Measurements from ENCODE around the gene UBASH3B. TPM values are rescaled to one million over a fixed set of nuclear protein-coding genes. Genes with fewer than 3 reads are reported as not detected.

Gene UBASH3B
- total RNA-seq, 1 experiment from 2014 or later = 10.3 TPM

DNA sequence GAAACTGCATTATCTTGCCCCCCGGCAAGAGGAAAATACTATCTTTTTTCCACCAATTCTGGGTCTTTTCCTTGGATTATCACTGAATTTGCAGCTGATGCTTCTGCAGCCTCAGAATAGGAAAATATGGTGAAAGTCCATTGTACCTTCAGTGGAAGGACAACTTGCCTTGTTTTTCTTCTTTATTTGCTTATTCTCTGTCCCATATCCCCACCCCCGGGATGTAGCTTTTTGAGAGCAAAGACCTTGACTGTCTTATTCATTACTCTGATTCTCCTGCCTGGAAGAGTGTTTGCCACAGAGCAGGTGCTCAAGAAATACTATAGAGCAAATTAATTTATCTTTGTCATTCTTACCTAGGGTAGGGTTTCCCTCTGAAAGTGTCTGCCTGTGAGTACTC is 29.5 kb downstream of the UBASH3B start:
- no peak for TF ChIP-seq CTCF (IDR thresholded peaks at IDR 0.05; ENCODE audit: unreplicated experiment)
- Mint-ChIP-seq H3K27ac (ENCODE audit: low read depth, unreplicated experiment) (no peak overlapping the region), H3K4me3 (ENCODE audit: unreplicated experiment) (no peak overlapping the region), H3K9me3 (ENCODE audit: unreplicated experiment) (no peaks in the 10 kb centered on the region), H3K4me1 (ENCODE audit: insufficient read depth, unreplicated experiment) (peaks cover 10% of the 10 kb centered on the region), H3K27me3 (ENCODE audit: insufficient read depth, unreplicated experiment) (no peaks in the 10 kb centered on the region), H3K36me3 (ENCODE audit: insufficient read depth, unreplicated experiment) (no peaks in the 10 kb centered on the region)
- POLR2A ChIA-PET = no interaction called here
- intact Hi-C loops (cut with micrococcal nuclease) = no loop called here
- CTCF ChIA-PET = no interaction called here
- DNase-seq (ENCODE audit: unreplicated experiment) = no peak
- BruUV-seq (replicated peaks) = no TSS peak

DNA sequence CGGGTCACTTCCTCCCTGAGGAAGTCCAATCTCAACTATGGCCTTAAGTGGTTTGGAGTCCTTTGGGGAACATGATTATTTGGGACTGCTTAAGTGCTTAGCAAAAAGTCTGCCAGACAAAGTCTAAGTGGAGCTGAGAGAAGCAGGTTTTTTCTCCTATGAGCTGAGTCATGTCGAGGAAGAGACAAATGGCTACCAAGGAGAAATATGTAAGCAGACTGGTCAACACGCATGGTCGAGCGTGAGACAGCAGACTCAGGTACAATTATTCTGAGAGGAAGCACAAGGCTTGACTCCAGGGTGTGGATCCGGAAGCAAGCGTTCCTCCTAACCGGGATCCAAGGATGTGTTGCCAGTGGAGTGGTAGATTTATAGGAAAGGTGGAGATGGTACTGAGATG is 30.6 kb downstream of the UBASH3B start:
- DNase-seq (ENCODE audit: unreplicated experiment) = no peak
- H3K9me3 Mint-ChIP-seq (ENCODE audit: unreplicated experiment) = no peaks in the 10 kb centered on the region
- no TSS peak for BruUV-seq (replicated peaks)
- no peak overlapping the region for H3K4me3 Mint-ChIP-seq (ENCODE audit: unreplicated experiment)
- no peaks in the 10 kb centered on the region for H3K27me3 Mint-ChIP-seq (ENCODE audit: insufficient read depth, unreplicated experiment)
- ChIA-PET POLR2A (interaction anchor here (0.8 kb wide), 1 partner anchor 11 kb away, joined by 3 read pairs; no protein-coding TSS in a partner anchor), CTCF (interaction anchor here (0.6 kb wide), 2 partner anchors 8 to 167 kb away, joined by 4 read pairs; no protein-coding TSS in a partner anchor)
- H3K4me1 Mint-ChIP-seq (ENCODE audit: insufficient read depth, unreplicated experiment) = peaks cover 10% of the 10 kb centered on the region
- no peaks in the 10 kb centered on the region for H3K36me3 Mint-ChIP-seq (ENCODE audit: insufficient read depth, unreplicated experiment)
- no peak for TF ChIP-seq CTCF (IDR thresholded peaks at IDR 0.05; ENCODE audit: unreplicated experiment)
- intact Hi-C loops (cut with micrococcal nuclease) = no loop called here
- no peak overlapping the region for H3K27ac Mint-ChIP-seq (ENCODE audit: low read depth, unreplicated experiment)

DNA sequence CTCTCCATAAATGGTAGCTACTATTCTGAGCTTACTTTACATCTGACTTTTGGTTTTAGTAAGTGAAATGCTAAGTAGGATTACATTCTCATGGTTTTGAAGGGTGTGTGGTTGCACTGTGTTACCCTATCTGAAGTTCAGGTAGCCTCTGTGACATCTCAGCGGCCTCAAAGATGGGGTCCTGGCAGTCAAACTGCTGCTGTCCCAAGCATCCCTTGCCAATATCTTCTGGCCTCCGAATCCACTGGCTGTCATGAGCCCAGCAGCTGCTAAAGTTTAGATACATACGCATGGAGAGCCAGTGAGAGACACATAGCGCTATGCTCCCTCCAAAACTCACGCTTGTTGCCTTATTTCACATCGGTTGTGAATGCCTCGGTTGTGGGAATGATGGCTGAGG is 34.9 kb downstream of the UBASH3B start:
- ChIA-PET POLR2A (no interaction called here), CTCF (interaction anchor here (0.6 kb wide), 1 partner anchor 193 kb away, joined by 3 read pairs; no protein-coding TSS in a partner anchor)
- TF ChIP-seq CTCF (IDR thresholded peaks at IDR 0.05; ENCODE audit: unreplicated experiment) = no peak
- no peaks in the 10 kb centered on the region for H3K36me3 Mint-ChIP-seq (ENCODE audit: insufficient read depth, unreplicated experiment)
- H3K4me1 Mint-ChIP-seq (ENCODE audit: insufficient read depth, unreplicated experiment) = no peaks in the 10 kb centered on the region
- H3K27ac Mint-ChIP-seq (ENCODE audit: low read depth, unreplicated experiment) = no peak overlapping the region
- no TSS peak for BruUV-seq (replicated peaks)
- H3K27me3 Mint-ChIP-seq (ENCODE audit: insufficient read depth, unreplicated experiment) = no peaks in the 10 kb centered on the region
- no peaks in the 10 kb centered on the region for H3K9me3 Mint-ChIP-seq (ENCODE audit: unreplicated experiment)
- DNase-seq (ENCODE audit: unreplicated experiment) = no peak
- intact Hi-C loops (cut with micrococcal nuclease) = no loop called here
- H3K4me3 Mint-ChIP-seq (ENCODE audit: unreplicated experiment) = no peak overlapping the region

- ChIA-PET CTCF (interaction anchor here (0.5 to 0.6 kb wide), 4 partner anchors 51 to 192 kb away, joined by 3 to 4 read pairs (median 3); no protein-coding TSS in a partner anchor), POLR2A (interaction anchor here (0.6 kb wide), 1 partner anchor 11 kb away, joined by 3 read pairs; no protein-coding TSS in a partner anchor)
- no peak overlapping the region for H3K4me3 Mint-ChIP-seq (ENCODE audit: unreplicated experiment)
Measured at GRCh38 chr11:122690801-122691548, 35.5 kb downstream of the UBASH3B start.

More at GRCh38 chr11:122690801-122691548, 35.5 kb downstream of the UBASH3B start:
- no TSS peak for BruUV-seq (replicated peaks)
- intact Hi-C loops (cut with micrococcal nuclease) = no loop called here
- TF ChIP-seq CTCF (IDR thresholded peaks at IDR 0.05; ENCODE audit: unreplicated experiment) = no peak
- Mint-ChIP-seq H3K36me3 (ENCODE audit: insufficient read depth, unreplicated experiment) (no peaks in the 10 kb centered on the region), H3K27ac (ENCODE audit: low read depth, unreplicated experiment) (peak overlapping the region; percentile 27), H3K9me3 (ENCODE audit: unreplicated experiment) (no peaks in the 10 kb centered on the region), H3K27me3 (ENCODE audit: insufficient read depth, unreplicated experiment) (no peaks in the 10 kb centered on the region), H3K4me1 (ENCODE audit: insufficient read depth, unreplicated experiment) (no peaks in the 10 kb centered on the region)
- no peak for DNase-seq (ENCODE audit: unreplicated experiment)
